CD4-positive, CD25-positive, alpha-beta regulatory T cell (primary cell): ENCODE measurements around the gene GRIK4. TPM values are rescaled to one million over a fixed set of nuclear protein-coding genes. Genes with fewer than 3 reads are reported as not detected.
A peak's percentile ranks its signal among the peaks of the same experiment; 100 is the strongest.

Experiments used
- ATAC-seq, 2 donors: fragments of 150-1000 bp; cut with Tn5 transposase; one replicate each; pipeline ENCODE4 v1.10.0; 2021; ENCODE audit warnings: low read depth in 2 of 2, moderate number of reproducible peaks in 2 of 2, moderate library complexity in 1 of 2
- DNase-seq, 3 donors: peaks; one replicate each; pipeline versions ENCODE4 v3.0.0 to v3.0.0-alpha.2; 2012 to 2022; ENCODE audit warnings: mixed read lengths in 1 of 3
- H3K27ac ChIP-seq: one replicate; pipeline ENCODE4 v1.7.0; 2013; ENCODE audit warnings: mild to moderate bottlenecking, low read length; ENCODE audit not compliant: insufficient read depth, poor library complexity, severe bottlenecking
- H3K27me3 ChIP-seq: one replicate; pipeline ENCODE4 v1.7.0; 2013; ENCODE audit warnings: low read length; ENCODE audit not compliant: control insufficient read depth, insufficient read depth
- H3K36me3 ChIP-seq: one replicate; pipeline ENCODE4 v1.7.0; 2013; ENCODE audit warnings: mild to moderate bottlenecking, low read length, moderate library complexity; ENCODE audit not compliant: control insufficient read depth, insufficient read depth
- H3K4me1 ChIP-seq: 2 replicates; pipeline ENCODE4 v1.7.0; 2013; ENCODE audit warnings: mild to moderate bottlenecking, low read length; ENCODE audit not compliant: insufficient read depth, control insufficient read depth, poor library complexity, severe bottlenecking
- H3K4me3 ChIP-seq: one replicate; pipeline ENCODE4 v1.7.0; 2013; ENCODE audit warnings: low read depth, mild to moderate bottlenecking, low read length, moderate library complexity
- H3K9me3 ChIP-seq, 2 experiments: 1 replicate in 1 of 2; 2 replicates in 1 of 2; pipeline ENCODE4 v1.7.0; 2013; ENCODE audit warnings: low read length in 2 of 2, mild to moderate bottlenecking in 1 of 2, moderate library complexity in 1 of 2; ENCODE audit not compliant: control insufficient read depth in 2 of 2
- H3K27ac Mint-ChIP-seq, 3 donors: one replicate each; pipeline ENCODE4 v1.8.0; 2020 to 2022; ENCODE audit warnings: mild to moderate bottlenecking in 3 of 3, mixed read lengths in 3 of 3, moderate library complexity in 2 of 3
- H3K27me3 Mint-ChIP-seq: one replicate; pipeline ENCODE4 v1.8.0; 2022; ENCODE audit warnings: mild to moderate bottlenecking, mixed read lengths
- H3K36me3 Mint-ChIP-seq: one replicate; pipeline ENCODE4 v1.8.0; 2020; ENCODE audit warnings: mixed read lengths
- H3K4me1 Mint-ChIP-seq, 4 donors: one replicate each; pipeline ENCODE4 v1.8.0; 2020 to 2022; ENCODE audit warnings: mixed read lengths in 4 of 4, mild to moderate bottlenecking in 1 of 4
- H3K4me3 Mint-ChIP-seq, 4 donors: one replicate each; pipeline ENCODE4 v1.8.0; 2020 to 2022; ENCODE audit warnings: mild to moderate bottlenecking in 4 of 4, mixed read lengths in 4 of 4, moderate library complexity in 3 of 4
- H3K9me3 Mint-ChIP-seq, 7 donors: one replicate each; pipeline ENCODE4 v1.8.0; 2020 to 2022; ENCODE audit warnings: mixed read lengths in 7 of 7, mild to moderate bottlenecking in 3 of 7, moderate library complexity in 2 of 7
- polyA plus RNA-seq, 4 donors: library from polyadenylated mRNA; unstranded; fragments of 300-500 nt; fragmentation: Illumina TruSeq; gene quantifications; one replicate each; pipeline ENCODE4 v1.2.3, GENCODE V29; 2021
- total RNA-seq: library from RNA; stranded (reverse); gene quantifications from one replicate; pipeline ENCODE4 v1.2.3, GENCODE V29; 2022

Gene GRIK4
- total and polyA plus RNA-seq, 5 donors from 2014 or later, result not detected

DNA sequence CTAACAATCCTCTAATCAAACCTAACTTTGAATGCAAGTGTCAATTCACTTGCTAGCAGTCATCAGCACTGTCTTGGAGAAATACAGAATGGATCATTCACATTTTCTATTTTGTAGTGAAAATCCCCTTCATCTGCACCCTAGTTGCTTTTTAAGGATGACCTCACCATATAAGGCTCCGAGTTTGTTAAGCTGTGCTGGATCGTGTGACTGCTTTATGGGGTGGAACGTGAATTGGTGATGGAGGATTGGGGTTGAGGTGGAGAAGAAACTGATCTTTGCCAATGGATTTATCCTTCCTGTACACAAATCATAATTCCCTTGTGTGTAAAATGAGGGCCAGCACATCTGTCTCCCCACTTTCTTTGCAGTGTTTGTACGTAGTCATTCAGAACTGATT lies 426.7 kb downstream of the GRIK4 start:
- no peaks in the 10 kb centered on the region for H3K4me1 ChIP-seq
- no peaks in the 10 kb centered on the region for H3K36me3 ChIP-seq
- H3K9me3 Mint-ChIP-seq, result no peaks in the 10 kb centered on the region
- H3K4me1 Mint-ChIP-seq, result peaks cover 0 to 4% (median 0%) of the 10 kb centered on the region in 4 donors
- no peak overlapping the region for H3K4me3 ChIP-seq
- peaks cover 7% of the 10 kb centered on the region for H3K27me3 Mint-ChIP-seq
- ATAC-seq (no peak), DNase-seq (no peak)
- no peak overlapping the region for H3K27ac ChIP-seq
- no peak overlapping the region for H3K4me3 Mint-ChIP-seq
- no peak overlapping the region for H3K27ac Mint-ChIP-seq
- H3K9me3 ChIP-seq, result no peaks in the 10 kb centered on the region
- no peaks in the 10 kb centered on the region for H3K27me3 ChIP-seq
- no peaks in the 10 kb centered on the region for H3K36me3 Mint-ChIP-seq

DNA sequence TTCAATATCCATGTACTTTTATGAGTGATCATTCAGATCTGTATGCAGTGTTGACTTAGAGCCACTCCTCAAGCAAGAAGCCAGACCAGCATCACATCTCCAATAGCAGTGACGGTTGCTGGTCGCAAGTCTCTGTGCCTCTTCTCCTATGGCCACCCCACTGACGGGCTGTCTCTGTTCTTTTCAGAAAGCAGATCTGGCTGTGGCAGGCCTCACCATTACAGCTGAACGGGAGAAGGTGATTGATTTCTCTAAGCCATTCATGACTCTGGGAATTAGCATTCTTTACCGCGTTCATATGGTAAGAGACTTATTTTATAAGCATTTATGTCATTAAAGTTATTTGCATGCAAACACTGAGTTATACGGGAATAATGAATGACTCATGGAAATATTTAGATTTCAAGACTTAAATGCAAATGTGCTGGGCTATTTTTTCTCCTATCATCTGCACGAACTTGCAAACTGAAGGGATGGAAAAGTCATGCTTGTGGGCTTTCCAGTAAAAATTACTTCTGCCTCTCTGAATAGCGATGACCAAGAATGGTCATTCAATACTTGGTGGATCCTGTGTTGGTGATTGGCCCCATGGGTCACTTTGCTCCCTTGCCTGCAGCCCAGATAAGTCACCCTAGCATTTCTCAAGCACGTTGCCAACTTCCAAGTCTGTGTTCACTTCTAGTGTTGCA lies 428.8 kb downstream of the GRIK4 start:
- H3K9me3 Mint-ChIP-seq, result peaks cover 0 to 11% (median 3%) of the 10 kb centered on the region in 7 donors
- H3K4me3 Mint-ChIP-seq, result no peak overlapping the region
- ATAC-seq, result no peak
- no peak for DNase-seq
- Histone ChIP-seq H3K4me1 (no peaks in the 10 kb centered on the region), H3K36me3 (no peaks in the 10 kb centered on the region), H3K4me3 (no peak overlapping the region), H3K27me3 (no peaks in the 10 kb centered on the region), H3K27ac (no peak overlapping the region), H3K9me3 (peaks cover 6 to 10% of the 10 kb centered on the region in 2 experiments)
- peaks cover 7% of the 10 kb centered on the region for H3K27me3 Mint-ChIP-seq
- H3K4me1 Mint-ChIP-seq, result peaks cover 0 to 4% (median 0%) of the 10 kb centered on the region in 4 donors
- H3K27ac Mint-ChIP-seq, result no peak overlapping the region
- no peaks in the 10 kb centered on the region for H3K36me3 Mint-ChIP-seq

DNA sequence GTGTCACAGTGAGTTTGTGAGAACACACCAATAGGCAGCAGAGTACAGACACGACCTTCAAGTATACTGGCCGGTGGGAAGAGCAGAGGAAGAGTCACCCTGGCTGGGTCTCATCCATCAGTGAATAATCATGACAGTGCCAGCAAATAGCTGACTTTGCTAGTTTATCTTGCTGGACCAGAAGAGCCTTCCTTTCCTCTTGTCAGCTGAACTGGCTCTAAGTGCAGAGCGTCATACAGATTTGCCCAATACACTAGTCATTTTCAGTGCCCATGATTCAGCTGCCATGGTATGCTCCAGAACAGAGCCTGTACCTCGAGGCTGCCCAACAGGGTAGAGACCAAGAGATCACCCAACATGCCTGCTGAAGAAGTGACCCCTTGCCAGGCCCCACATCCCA lies 429.5 kb downstream of the GRIK4 start:
- peaks cover 7% of the 10 kb centered on the region for H3K27me3 Mint-ChIP-seq
- H3K27ac Mint-ChIP-seq, result no peak overlapping the region

DNA sequence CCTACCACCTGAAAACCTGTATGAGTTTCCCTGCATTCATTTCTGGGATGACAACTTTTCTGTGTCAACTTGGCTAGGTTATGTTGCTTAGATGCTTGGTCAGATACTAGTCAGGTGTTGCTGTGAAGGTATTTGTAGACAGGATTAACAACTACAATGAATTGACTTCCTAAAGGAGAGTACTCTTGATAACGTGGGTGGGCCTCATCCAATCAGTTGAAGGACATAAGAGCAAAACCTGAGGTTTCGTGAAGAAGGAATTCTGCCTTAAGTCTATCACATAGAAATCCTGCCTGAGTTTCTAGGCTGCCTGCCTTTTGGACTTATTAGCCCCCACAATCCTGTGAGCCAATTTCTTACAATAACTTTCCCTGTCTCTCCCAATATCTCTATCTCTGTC lies 431.2 kb downstream of the GRIK4 start:
- Mint-ChIP-seq H3K4me3 (no peak overlapping the region), H3K27ac (no peak overlapping the region), H3K4me1 (peaks cover 0 to 4% (median 0%) of the 10 kb centered on the region in 4 donors), H3K9me3 (peaks cover 0 to 11% (median 3%) of the 10 kb centered on the region in 7 donors), H3K27me3 (no peaks in the 10 kb centered on the region), H3K36me3 (no peaks in the 10 kb centered on the region)
- Histone ChIP-seq H3K4me1 (no peaks in the 10 kb centered on the region), H3K36me3 (no peaks in the 10 kb centered on the region), H3K9me3 (peaks cover 6 to 10% of the 10 kb centered on the region in 2 experiments), H3K27me3 (peaks cover 1% of the 10 kb centered on the region), H3K27ac (no peak overlapping the region), H3K4me3 (no peak overlapping the region)
- no peak for ATAC-seq
- DNase-seq, result no peak

More for the DNA sequence above, 429.5 kb downstream of the GRIK4 start:
- peaks cover 0 to 11% (median 3%) of the 10 kb centered on the region in 7 donors for H3K9me3 Mint-ChIP-seq
- Histone ChIP-seq H3K4me3 (no peak overlapping the region), H3K9me3 (peaks cover 6 to 10% of the 10 kb centered on the region in 2 experiments), H3K27ac (no peak overlapping the region), H3K27me3 (no peaks in the 10 kb centered on the region), H3K4me1 (no peaks in the 10 kb centered on the region), H3K36me3 (no peaks in the 10 kb centered on the region)
- DNase-seq (no peak), ATAC-seq (no peak)
- no peak overlapping the region for H3K4me3 Mint-ChIP-seq
- H3K4me1 Mint-ChIP-seq, result peaks cover 0 to 4% (median 0%) of the 10 kb centered on the region in 4 donors
- no peaks in the 10 kb centered on the region for H3K36me3 Mint-ChIP-seq

DNA sequence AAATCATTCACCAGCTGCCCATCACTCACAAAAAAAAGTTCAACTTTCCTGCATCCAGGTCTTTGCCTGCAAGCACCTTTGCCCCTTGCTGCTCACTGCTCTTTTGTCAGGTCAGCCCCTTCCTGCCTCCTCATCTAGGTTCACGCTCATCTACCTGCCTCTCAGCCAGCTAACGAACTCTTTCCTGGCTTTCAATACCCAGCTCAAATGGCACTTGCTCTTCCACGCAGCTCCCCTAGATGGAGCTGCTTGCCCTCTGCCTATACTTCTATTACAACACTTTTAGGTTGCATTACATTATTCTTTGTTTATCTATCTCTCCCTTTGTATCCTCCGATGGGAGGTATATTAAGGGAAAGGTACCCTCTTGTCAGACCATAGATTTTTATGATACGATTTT lies 433.5 kb downstream of the GRIK4 start:
- Mint-ChIP-seq H3K9me3 (peaks cover 0 to 11% (median 3%) of the 10 kb centered on the region in 7 donors), H3K4me3 (no peak overlapping the region), H3K27ac (peak overlapping the region in 1 of 3 donors; percentile 88), H3K27me3 (no peaks in the 10 kb centered on the region), H3K4me1 (no peaks in the 10 kb centered on the region), H3K36me3 (no peaks in the 10 kb centered on the region)
- H3K4me3 ChIP-seq, result no peak overlapping the region
- H3K36me3 ChIP-seq, result no peaks in the 10 kb centered on the region
- ATAC-seq (no peak), DNase-seq (no peak)
- peaks cover 5% of the 10 kb centered on the region for H3K27me3 ChIP-seq
- H3K27ac ChIP-seq, result no peak overlapping the region
- no peaks in the 10 kb centered on the region for H3K4me1 ChIP-seq
- H3K9me3 ChIP-seq, result peaks cover 6 to 10% of the 10 kb centered on the region in 2 experiments

DNA sequence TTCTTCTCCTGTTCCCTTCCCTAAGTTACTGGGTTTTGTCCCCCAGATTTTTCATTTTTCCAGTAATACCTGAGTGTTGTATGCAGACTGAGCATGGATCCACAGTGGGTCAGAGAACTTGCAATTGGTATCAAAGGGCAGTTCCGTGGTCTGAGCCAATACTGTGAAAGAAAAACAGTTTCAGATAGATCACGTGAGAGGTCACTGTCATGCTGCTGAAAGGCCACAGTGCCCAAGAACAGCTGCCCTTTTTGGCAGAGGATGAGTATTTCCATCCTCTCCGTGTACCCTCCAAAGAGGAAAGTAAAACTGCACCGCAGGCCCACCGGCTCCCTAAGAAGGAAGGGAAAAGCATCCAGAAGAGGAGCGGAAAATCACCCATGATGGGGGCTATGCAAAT lies 439.3 kb downstream of the GRIK4 start:
- H3K36me3 ChIP-seq, result no peaks in the 10 kb centered on the region
- H3K9me3 ChIP-seq, result no peaks in the 10 kb centered on the region
- no peak overlapping the region for H3K27ac Mint-ChIP-seq
- peaks cover 9% of the 10 kb centered on the region for H3K4me1 ChIP-seq
- no peaks in the 10 kb centered on the region for H3K27me3 Mint-ChIP-seq
- H3K27me3 ChIP-seq, result peaks cover 5% of the 10 kb centered on the region
- H3K4me1 Mint-ChIP-seq, result peaks cover 0 to 4% (median 3%) of the 10 kb centered on the region in 4 donors
- H3K27ac ChIP-seq, result no peak overlapping the region
- H3K4me3 ChIP-seq, result no peak overlapping the region
- no peak overlapping the region for H3K4me3 Mint-ChIP-seq
- DNase-seq, result no peak
- no peaks in the 10 kb centered on the region for H3K9me3 Mint-ChIP-seq
- no peak for ATAC-seq
- no peaks in the 10 kb centered on the region for H3K36me3 Mint-ChIP-seq

DNA sequence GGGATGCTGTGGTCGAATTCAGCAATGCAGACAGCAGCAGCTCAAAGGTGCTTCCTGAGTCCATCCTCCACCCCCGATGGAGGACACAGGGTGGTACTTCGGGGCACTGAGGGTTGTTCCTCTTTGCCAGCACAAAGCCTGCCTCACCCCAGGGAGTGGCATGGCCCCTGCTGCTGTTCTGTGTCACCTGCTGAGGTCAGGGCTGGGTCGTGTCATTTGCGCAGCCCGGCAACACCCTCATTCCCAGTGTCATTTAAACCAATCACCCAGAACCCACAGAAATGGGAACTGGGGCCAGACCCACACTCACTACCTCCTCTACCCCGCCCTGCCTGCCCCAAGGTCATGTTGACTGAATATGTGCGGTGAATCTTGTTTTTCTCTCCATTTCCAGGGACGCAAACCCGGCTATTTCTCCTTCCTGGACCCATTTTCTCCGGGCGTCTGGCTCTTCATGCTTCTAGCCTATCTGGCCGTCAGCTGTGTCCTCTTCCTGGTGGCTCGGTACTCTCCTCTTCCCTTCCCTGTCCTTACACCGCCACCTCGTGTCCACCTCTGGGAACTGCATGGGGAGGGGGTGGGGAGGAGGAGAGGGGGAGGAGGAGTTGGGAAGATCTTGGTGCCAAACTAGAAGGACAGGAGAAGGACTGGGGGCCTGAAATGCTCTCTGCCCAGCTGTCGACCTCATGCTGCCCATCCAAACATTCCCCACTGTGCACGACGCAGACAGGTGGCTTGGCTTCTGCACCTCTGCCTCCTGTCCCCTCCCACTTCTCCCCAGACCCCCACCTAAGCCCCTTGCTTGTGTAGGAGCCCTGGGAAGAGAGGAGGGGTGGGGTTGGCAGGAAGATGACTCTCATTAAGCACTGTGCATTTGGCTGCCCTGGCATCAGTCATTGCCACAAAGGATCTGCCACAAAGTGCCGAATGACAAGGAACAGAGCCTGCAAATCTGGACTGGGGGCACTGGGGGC lies 441.2 kb downstream of the GRIK4 start:
- H3K27me3 ChIP-seq, result peaks cover 3% of the 10 kb centered on the region
- H3K36me3 ChIP-seq, result no peaks in the 10 kb centered on the region
- H3K27ac ChIP-seq, result no peak overlapping the region
- no peak overlapping the region for H3K4me3 ChIP-seq
- DNase-seq, result peak in 2 of 3 donors; percentile 30 to 41
- Mint-ChIP-seq H3K27ac (no peak overlapping the region), H3K36me3 (no peaks in the 10 kb centered on the region), H3K4me1 (peaks cover 4 to 14% (median 10%) of the 10 kb centered on the region in 4 donors), H3K27me3 (no peaks in the 10 kb centered on the region), H3K4me3 (peak overlapping the region in 2 of 4 donors; percentile 60 to 81), H3K9me3 (peaks cover 0 to 2% (median 0%) of the 10 kb centered on the region in 7 donors)
- H3K9me3 ChIP-seq, result no peaks in the 10 kb centered on the region
- peak in 1 of 2 donors; percentile 39 for ATAC-seq
- peaks cover 21% of the 10 kb centered on the region for H3K4me1 ChIP-seq
